Measurements from ENCODE around the gene MYADML2. TPM values are rescaled to one million over a fixed set of nuclear protein-coding genes. Genes with fewer than 3 reads are reported as not detected.
A peak's percentile ranks its signal among the peaks of the same experiment; 100 is the strongest.

MYADML2 gene
- total RNA-seq, 2 experiments from 2014 or later: not detected

DNA sequence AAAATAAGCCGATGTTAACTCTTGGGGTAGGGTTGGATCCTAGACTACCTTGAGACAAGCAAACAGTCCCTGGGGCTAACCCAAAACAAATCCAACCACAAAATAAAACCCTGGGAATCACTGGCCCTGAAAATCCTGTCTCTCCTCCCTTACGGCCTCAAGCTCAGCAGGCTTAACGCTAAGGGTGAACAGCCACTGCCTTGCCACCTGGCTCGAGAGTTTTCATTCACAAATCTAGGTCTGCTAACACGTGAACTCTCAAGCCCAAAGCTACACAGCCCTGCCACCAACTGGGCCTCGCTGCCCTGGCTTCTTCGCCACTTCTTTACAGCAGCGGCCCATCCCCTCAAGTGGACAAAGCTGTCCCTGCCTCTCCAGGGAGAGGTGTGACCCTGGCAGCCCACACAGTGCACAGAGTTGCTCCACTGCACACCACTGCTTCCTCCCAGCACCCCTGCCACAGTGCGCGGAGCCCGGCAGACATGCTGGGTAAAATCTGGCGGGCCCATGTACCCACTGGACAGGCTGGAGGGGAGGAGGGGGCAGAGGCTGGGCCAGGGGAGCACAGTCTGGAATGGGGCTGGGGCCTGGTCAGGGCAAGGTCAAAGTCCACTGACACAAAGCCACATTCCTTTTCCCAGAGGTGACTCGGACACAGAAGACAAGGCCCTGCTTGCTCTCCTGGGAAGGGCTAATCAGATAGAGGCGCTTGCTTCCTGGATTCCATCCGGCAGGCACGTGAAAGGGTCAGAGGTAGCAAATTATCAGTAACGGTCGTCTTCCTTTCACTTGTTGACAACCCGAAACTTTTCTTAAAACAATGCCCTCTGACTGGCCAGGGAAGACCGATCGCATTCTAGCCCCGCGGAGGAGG lies 36.8 kb downstream of the MYADML2 start:
- CTCF ChIA-PET: no interaction called here
- peaks cover 4% of the 10 kb centered on the region for H3K4me1 Mint-ChIP-seq (ENCODE audit: low read depth)
- intact Hi-C loops (cut with DNase I, micrococcal nuclease): loop anchor here (2.0 kb wide), 2 partner anchors 17 to 19 kb away; partner anchors contain the start of genes ALYREF (in 1 of the 2), ANAPC11 (in 1 of the 2) and MAFG (in 1 of the 2)
- Histone ChIP-seq H3K27me3 (ENCODE audit: control insufficient read depth in 1 of 2, insufficient read depth in 2 of 2, low read length in 2 of 2) (no peaks in the 10 kb centered on the region), H3K36me3 (ENCODE audit: insufficient read depth, low read length) (peaks cover 49% of the 10 kb centered on the region), H3K4me1 (ENCODE audit: insufficient read depth, low read length) (peaks cover 24% of the 10 kb centered on the region), H3K9me3 (ENCODE audit: control insufficient read depth in 1 of 2, insufficient read depth in 1 of 2, low read length in 2 of 2) (no peaks in the 10 kb centered on the region), H3K27ac (ENCODE audit: low read depth in 1 of 2, low read length in 2 of 2) (no peak overlapping the region), H3K4me3 (ENCODE audit: low read length) (peak overlapping the region; percentile 72)
- H3K27ac Mint-ChIP-seq: peak overlapping the region; percentile 73
- H3K27me3 Mint-ChIP-seq: no peaks in the 10 kb centered on the region
- H3K4me3 Mint-ChIP-seq: peak overlapping the region; percentile 92
- ATAC-seq (ENCODE audit: poor library complexity): no peak
- no peaks in the 10 kb centered on the region for H3K9me3 Mint-ChIP-seq
- TF ChIP-seq CTCF (IDR thresholded peaks at IDR 0.05): no peak
- no peak for DNase-seq
- H3K36me3 Mint-ChIP-seq (ENCODE audit: low read depth): peaks cover 32% of the 10 kb centered on the region
- POLR2A ChIA-PET: interaction anchor here (0.6 to 3.6 kb wide), 4 partner anchors 18 to 50 kb away, joined by 3 to 13 read pairs (median 4); partner anchors contain the start of genes ANAPC11, ARHGDIA and P4HB

DNA sequence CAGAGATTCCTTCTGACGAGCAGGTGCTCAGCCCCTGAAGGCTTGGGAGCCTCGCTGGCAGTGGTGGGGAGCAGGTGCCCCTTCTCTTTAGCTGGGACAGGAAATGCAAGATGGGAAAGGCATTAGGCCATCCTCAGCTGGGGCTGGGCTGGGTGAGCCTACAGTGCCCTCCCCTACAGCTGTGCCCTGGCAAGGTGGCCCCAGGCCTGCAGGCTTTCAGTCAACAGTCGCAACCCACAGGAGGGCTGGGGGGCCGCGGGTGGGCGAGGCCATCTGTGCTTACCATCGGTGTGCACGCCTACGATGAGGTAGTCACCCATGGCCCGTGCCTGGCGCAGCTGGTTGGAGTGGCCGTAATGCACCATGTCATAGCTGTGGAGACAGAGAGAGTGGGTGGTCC lies 37.8 kb downstream of the MYADML2 start:
- TF ChIP-seq CTCF (IDR thresholded peaks at IDR 0.05): no peak
- intact Hi-C loops (cut with DNase I, micrococcal nuclease): no loop called here
- Mint-ChIP-seq H3K27me3 (no peaks in the 10 kb centered on the region), H3K36me3 (ENCODE audit: low read depth) (peaks cover 26% of the 10 kb centered on the region), H3K9me3 (no peaks in the 10 kb centered on the region), H3K27ac (no peak overlapping the region), H3K4me3 (peak overlapping the region; percentile 45), H3K4me1 (ENCODE audit: low read depth) (peaks cover 4% of the 10 kb centered on the region)
- Histone ChIP-seq H3K9me3 (ENCODE audit: control insufficient read depth in 1 of 2, insufficient read depth in 1 of 2, low read length in 2 of 2) (no peaks in the 10 kb centered on the region), H3K27me3 (ENCODE audit: control insufficient read depth in 1 of 2, insufficient read depth in 2 of 2, low read length in 2 of 2) (no peaks in the 10 kb centered on the region), H3K4me1 (ENCODE audit: insufficient read depth, low read length) (peaks cover 21% of the 10 kb centered on the region), H3K36me3 (ENCODE audit: insufficient read depth, low read length) (peaks cover 46% of the 10 kb centered on the region), H3K4me3 (ENCODE audit: low read length) (no peak overlapping the region), H3K27ac (ENCODE audit: low read depth in 1 of 2, low read length in 2 of 2) (no peak overlapping the region)
- CTCF ChIA-PET: no interaction called here
- no peak for ATAC-seq (ENCODE audit: poor library complexity)
- no peak for DNase-seq
- POLR2A ChIA-PET: interaction anchor here (0.9 to 3.6 kb wide), 2 partner anchors 17 to 37 kb away, joined by 4 to 13 read pairs; partner anchors contain the start of genes ANAPC11 and ARHGDIA

GRCh38 chr17:81908793-81909192 lies 38.2 kb downstream of the MYADML2 start:
- H3K27me3 Mint-ChIP-seq: no peaks in the 10 kb centered on the region
- no peaks in the 10 kb centered on the region for H3K9me3 Mint-ChIP-seq
- POLR2A ChIA-PET: interaction anchor here (3.6 kb wide), 1 partner anchor 37 kb away, joined by 13 read pairs; the partner anchor contains the start of gene ARHGDIA
- H3K4me3 ChIP-seq (ENCODE audit: low read length): no peak overlapping the region
- intact Hi-C loops (cut with DNase I, micrococcal nuclease): no loop called here
- DNase-seq (no peak), ATAC-seq (ENCODE audit: poor library complexity) (no peak)
- peaks cover 21% of the 10 kb centered on the region for H3K4me1 ChIP-seq (ENCODE audit: insufficient read depth, low read length)
- H3K4me1 Mint-ChIP-seq (ENCODE audit: low read depth): peaks cover 4% of the 10 kb centered on the region
- peaks cover 42% of the 10 kb centered on the region for H3K36me3 ChIP-seq (ENCODE audit: insufficient read depth, low read length)
- H3K4me3 Mint-ChIP-seq: peak overlapping the region; percentile 45
- TF ChIP-seq CTCF (IDR thresholded peaks at IDR 0.05): no peak
- CTCF ChIA-PET: no interaction called here
- H3K9me3 ChIP-seq (ENCODE audit: control insufficient read depth in 1 of 2, insufficient read depth in 1 of 2, low read length in 2 of 2): no peaks in the 10 kb centered on the region
- H3K27me3 ChIP-seq (ENCODE audit: control insufficient read depth in 1 of 2, insufficient read depth in 2 of 2, low read length in 2 of 2): no peaks in the 10 kb centered on the region
- H3K36me3 Mint-ChIP-seq (ENCODE audit: low read depth): peaks cover 27% of the 10 kb centered on the region
- H3K27ac Mint-ChIP-seq: no peak overlapping the region
- no peak overlapping the region for H3K27ac ChIP-seq (ENCODE audit: low read depth in 1 of 2, low read length in 2 of 2)

Data from CD4-positive, alpha-beta T cell (primary cell).